C4-2B (cell line): ENCODE measurements around the gene IDH3B.

ENCODE experiments used
- CTCF ChIP-seq: fragments of 450-650 bp; conservative IDR thresholded peaks from 2 replicates; pipeline ENCODE4 v1.5.1; 2017; ENCODE audit warnings: mild to moderate bottlenecking
- ZFX ChIP-seq: fragments of 450-650 bp; IDR thresholded peaks from 2 replicates; pipeline ENCODE4 v1.6.1; 2017

- TF ChIP-seq CTCF: no peak
- TF ChIP-seq ZFX: no peak
Observed at GRCh38 chr20:2680046-2680445, 16.0 kb upstream of the IDH3B start.
